ENCODE results near the gene MORF4L1. TPM values are rescaled to one million over a fixed set of nuclear protein-coding genes. Genes with fewer than 3 reads are reported as not detected.

The MORF4L1 gene
- total RNA-seq, 4 donors from 2014 or later = 279 to 372 (median 286) TPM

- Histone ChIP-seq H3K36me3 (no peaks in the 10 kb centered on the region), H3K4me1 (peaks cover 12 to 17% of the 10 kb centered on the region in 2 donors), H3K27me3 (no peaks in the 10 kb centered on the region), H3K9me3 (no peaks in the 10 kb centered on the region), H3K27ac (no peak overlapping the region), H3K4me3 (no peak overlapping the region)
- ATAC-seq (no peak), DNase-seq (no peak)
- intact Hi-C loops (cut with DNase I; ENCODE audit: low total_unique reads) = no loop called here
- in situ Hi-C loops (cut with MboI; ENCODE audit: low sequenced_read_pairs in 4 of 4) = no loop called here
- TF ChIP-seq, protein P1, sequence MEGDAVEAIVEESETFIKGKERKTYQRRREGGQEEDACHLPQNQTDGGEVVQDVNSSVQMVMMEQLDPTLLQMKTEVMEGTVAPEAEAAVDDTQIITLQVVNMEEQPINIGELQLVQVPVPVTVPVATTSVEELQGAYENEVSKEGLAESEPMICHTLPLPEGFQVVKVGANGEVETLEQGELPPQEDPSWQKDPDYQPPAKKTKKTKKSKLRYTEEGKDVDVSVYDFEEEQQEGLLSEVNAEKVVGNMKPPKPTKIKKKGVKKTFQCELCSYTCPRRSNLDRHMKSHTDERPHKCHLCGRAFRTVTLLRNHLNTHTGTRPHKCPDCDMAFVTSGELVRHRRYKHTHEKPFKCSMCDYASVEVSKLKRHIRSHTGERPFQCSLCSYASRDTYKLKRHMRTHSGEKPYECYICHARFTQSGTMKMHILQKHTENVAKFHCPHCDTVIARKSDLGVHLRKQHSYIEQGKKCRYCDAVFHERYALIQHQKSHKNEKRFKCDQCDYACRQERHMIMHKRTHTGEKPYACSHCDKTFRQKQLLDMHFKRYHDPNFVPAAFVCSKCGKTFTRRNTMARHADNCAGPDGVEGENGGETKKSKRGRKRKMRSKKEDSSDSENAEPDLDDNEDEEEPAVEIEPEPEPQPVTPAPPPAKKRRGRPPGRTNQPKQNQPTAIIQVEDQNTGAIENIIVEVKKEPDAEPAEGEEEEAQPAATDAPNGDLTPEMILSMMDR (IDR thresholded peaks at IDR 0.05 in 4 of 5, conservative IDR thresholded peaks at IDR 0.05 in 1 of 5) = no peak
- no peak for TF ChIP-seq POLR2A (IDR thresholded peaks at IDR 0.05)
Measured at GRCh38 chr15:78932258-78932808, 59.6 kb downstream of the MORF4L1 start.

DNA sequence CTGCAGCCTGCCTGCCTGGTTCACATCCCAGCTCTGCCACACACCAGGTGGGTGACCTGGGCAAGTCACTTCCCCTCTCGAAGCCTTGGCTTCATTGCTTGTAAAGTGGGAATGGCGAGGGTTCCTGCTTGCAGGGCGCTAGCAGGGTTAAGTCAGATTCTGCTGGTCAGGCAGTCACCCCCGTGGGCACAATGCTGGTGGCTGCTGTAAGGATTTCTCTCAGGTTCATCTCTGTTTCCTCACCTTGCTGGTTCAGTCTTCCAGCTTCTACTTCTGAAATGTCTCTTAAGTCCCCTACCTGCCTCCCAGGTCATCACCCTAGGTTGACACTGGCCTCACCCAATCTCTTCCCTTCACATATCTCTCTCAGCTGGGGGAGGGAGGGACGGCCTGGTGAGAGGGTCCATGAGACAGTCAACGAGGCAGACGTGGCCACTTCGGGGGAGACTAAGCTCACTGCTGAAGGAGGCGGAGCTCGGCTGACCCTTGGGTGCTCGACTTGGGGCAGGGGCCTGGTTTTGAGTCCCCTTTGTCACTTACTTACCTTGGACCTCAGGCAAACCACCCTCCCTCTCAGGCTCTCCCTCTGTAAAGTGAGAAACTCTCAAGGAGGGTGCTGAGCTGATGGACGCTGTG, 60.6 kb downstream of the MORF4L1 start:
- in situ Hi-C loops (cut with MboI; ENCODE audit: low sequenced_read_pairs in 4 of 4) = no loop called here
- H3K27ac ChIP-seq = no peak overlapping the region
- H3K4me3 ChIP-seq = no peak overlapping the region
- TF ChIP-seq, protein P1 (IDR thresholded peaks at IDR 0.05 in 4 of 5, conservative IDR thresholded peaks at IDR 0.05 in 1 of 5) = no peak
- no peak for TF ChIP-seq POLR2A (IDR thresholded peaks at IDR 0.05)
- H3K36me3 ChIP-seq = no peaks in the 10 kb centered on the region
- DNase-seq (no peak), ATAC-seq (no peak)
- H3K4me1 ChIP-seq = peaks cover 12 to 25% of the 10 kb centered on the region in 2 donors
- no peaks in the 10 kb centered on the region for H3K9me3 ChIP-seq
- intact Hi-C loops (cut with DNase I; ENCODE audit: low total_unique reads) = no loop called here
- no peaks in the 10 kb centered on the region for H3K27me3 ChIP-seq

DNA sequence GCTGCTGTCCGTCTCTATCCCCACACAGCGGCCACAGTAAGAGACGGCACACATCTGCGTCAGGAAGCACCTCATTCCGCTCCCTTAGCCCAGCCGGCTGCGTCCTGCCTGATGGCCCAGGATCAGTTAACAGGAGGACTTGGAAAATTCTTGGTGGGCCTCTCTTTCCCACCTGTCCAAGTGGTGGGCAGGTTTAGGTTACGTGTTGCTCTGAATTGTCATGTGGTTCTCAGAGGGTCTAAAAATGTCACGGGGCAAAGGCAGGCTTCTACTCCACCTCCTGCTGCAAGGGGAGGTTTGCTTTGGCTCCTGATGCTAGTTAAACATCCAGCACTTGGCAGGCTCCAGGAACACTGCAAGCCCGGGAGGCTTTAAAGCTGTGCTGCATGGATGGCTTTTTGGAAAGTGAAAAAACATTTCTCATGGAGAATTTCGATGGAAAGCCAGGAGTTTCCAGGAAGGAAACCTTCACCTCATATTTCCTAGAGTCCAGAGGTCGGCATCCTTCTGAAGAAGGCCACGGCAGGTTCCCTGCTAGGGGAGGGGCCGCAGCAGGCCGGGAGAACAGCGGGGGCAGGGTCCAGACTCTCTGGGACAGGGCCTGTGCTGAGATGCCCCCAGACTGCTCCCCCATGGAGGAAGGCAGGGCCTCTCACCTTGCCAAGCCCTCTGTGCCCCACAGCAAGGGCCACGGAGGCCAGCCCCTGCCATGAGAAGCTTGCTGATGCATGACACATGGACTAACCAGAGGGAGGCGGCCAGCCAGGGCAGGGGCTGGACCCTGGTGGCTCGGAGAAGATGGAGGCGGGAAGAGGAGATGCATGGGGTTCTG, 61.3 kb downstream of the MORF4L1 start:
- no peak for DNase-seq
- H3K27me3 ChIP-seq = no peaks in the 10 kb centered on the region
- no peak for ATAC-seq
- no peak overlapping the region for H3K4me3 ChIP-seq
- in situ Hi-C loops (cut with MboI; ENCODE audit: low sequenced_read_pairs in 4 of 4) (no loop called here), intact Hi-C loops (cut with DNase I; ENCODE audit: low total_unique reads) (no loop called here)
- no peaks in the 10 kb centered on the region for H3K9me3 ChIP-seq
- peaks cover 12 to 27% of the 10 kb centered on the region in 2 donors for H3K4me1 ChIP-seq
- H3K27ac ChIP-seq = peak overlapping the region in 1 of 4 donors; percentile 31
- H3K36me3 ChIP-seq = no peaks in the 10 kb centered on the region
- TF ChIP-seq POLR2A (IDR thresholded peaks at IDR 0.05) = no peak
- TF ChIP-seq, protein P1 (IDR thresholded peaks at IDR 0.05 in 4 of 5, conservative IDR thresholded peaks at IDR 0.05 in 1 of 5) = no peak

GRCh38 chr15:78934655-78935023, 61.9 kb downstream of the MORF4L1 start:
- intact Hi-C loops (cut with DNase I; ENCODE audit: low total_unique reads) (no loop called here), in situ Hi-C loops (cut with MboI; ENCODE audit: low sequenced_read_pairs in 4 of 4) (no loop called here)
- no peaks in the 10 kb centered on the region for H3K36me3 ChIP-seq
- TF ChIP-seq, protein P1 (IDR thresholded peaks at IDR 0.05 in 4 of 5, conservative IDR thresholded peaks at IDR 0.05 in 1 of 5) = no peak
- no peak for TF ChIP-seq POLR2A (IDR thresholded peaks at IDR 0.05)
- peak overlapping the region in 1 of 4 donors; percentile 31 for H3K27ac ChIP-seq
- DNase-seq (no peak), ATAC-seq (no peak)
- peaks cover 12 to 27% of the 10 kb centered on the region in 2 donors for H3K4me1 ChIP-seq
- H3K27me3 ChIP-seq = no peaks in the 10 kb centered on the region
- no peaks in the 10 kb centered on the region for H3K9me3 ChIP-seq
- no peak overlapping the region for H3K4me3 ChIP-seq

Data from gastrocnemius medialis (tissue), 4 donors.